IMR-90 (cell line): ENCODE measurements around the gene GRAMD1B. TPM values are rescaled to one million over a fixed set of nuclear protein-coding genes. Genes with fewer than 3 reads are reported as not detected.

Experiments
- ATAC-seq: fragments of 200-7000 bp; cut with Tn5 transposase; 2 replicates; pipeline ENCODE4 v1.9.1; 2020; ENCODE audit warnings: low read depth, mild to moderate bottlenecking, moderate library complexity
- BruUV-seq: library from RNA; stranded (reverse); fragments of 400-500 nt; replicated peaks from 2 replicates; lab custom pipeline; 2021; lab: Mats Ljungman, UMichigan
- CTCF ChIA-PET: fragments of 300-600 bp; formaldehyde crosslinking; extraction: SDS; loops from one replicate; lab custom pipeline; 2021; ENCODE audit warnings: antibody characterized with exemption; lab: Yijun Ruan, JAX
- POLR2A ChIA-PET: fragments of 300-600 bp; sonication (Branson Sonifier 250); formaldehyde crosslinking; loops from one replicate; lab custom pipeline; 2022; ENCODE audit warnings: antibody characterized with exemption; ENCODE audit not compliant: unreplicated experiment; lab: Charles Lee
- DNase-seq: peaks from one replicate; pipeline ENCODE4 v3.0.0; 2013
- H2AFZ ChIP-seq: replicated peaks from 2 replicates; pipeline ENCODE3; 2013; ENCODE audit warnings: low read length, mild to moderate bottlenecking; ENCODE audit not compliant: poor library complexity
- H2AK5ac ChIP-seq: 2 replicates; pipeline ENCODE4 v1.6.1; 2013; ENCODE audit warnings: low read depth, low read length, inconsistent platforms
- H2AK9ac ChIP-seq: replicated peaks from 2 replicates; pipeline ENCODE3; 2013; ENCODE audit warnings: mild to moderate bottlenecking, low read depth, low read length, moderate library complexity; ENCODE audit not compliant: poor library complexity
- H2BK120ac ChIP-seq: 2 replicates; pipeline ENCODE4 v1.6.1; 2013; ENCODE audit warnings: low read depth, low read length, inconsistent platforms
- H2BK15ac ChIP-seq: 3 replicates; pipeline ENCODE4 v1.6.1; 2013; ENCODE audit warnings: low read depth, low read length, inconsistent platforms
- H2BK20ac ChIP-seq: 2 replicates; pipeline ENCODE4 v1.6.1; 2013; ENCODE audit warnings: low read depth, mild to moderate bottlenecking, inconsistent platforms, low read length, moderate library complexity
- H2BK5ac ChIP-seq: 2 replicates; pipeline ENCODE4 v1.6.1; 2013; ENCODE audit warnings: mild to moderate bottlenecking, low read depth, low read length, inconsistent platforms; ENCODE audit not compliant: poor library complexity, severe bottlenecking
- H3K14ac ChIP-seq: replicated peaks from 2 replicates; pipeline ENCODE4 v1.6.1; 2013; ENCODE audit warnings: low read depth, low read length, inconsistent platforms
- H3K18ac ChIP-seq: 2 replicates; pipeline ENCODE4 v1.6.1; 2013; ENCODE audit warnings: low read depth, low read length, control low read depth
- H3K23ac ChIP-seq: 2 replicates; pipeline ENCODE4 v1.6.1; 2013; ENCODE audit warnings: low read depth, low read length, inconsistent platforms
- H3K27ac ChIP-seq: 2 replicates; pipeline ENCODE4 v1.5.1; 2013; ENCODE audit warnings: mild to moderate bottlenecking, control low read depth, low read length; ENCODE audit not compliant: insufficient read depth
- H3K27me3 ChIP-seq: 2 replicates; pipeline ENCODE4 v1.6.1; 2013; ENCODE audit warnings: low read length; ENCODE audit not compliant: control insufficient read depth, insufficient read depth
- H3K36me3 ChIP-seq: 2 replicates; pipeline ENCODE4 v1.6.1; 2013; ENCODE audit warnings: low read length, mixed read lengths; ENCODE audit not compliant: control insufficient read depth, insufficient read depth
- H3K4ac ChIP-seq: 2 replicates; pipeline ENCODE4 v1.6.1; 2013; ENCODE audit warnings: low read depth, low read length, inconsistent platforms
- H3K4me1 ChIP-seq: 2 replicates; pipeline ENCODE4 v1.6.1; 2013; ENCODE audit warnings: low read length, mixed read lengths; ENCODE audit not compliant: control insufficient read depth, insufficient read depth
- H3K4me2 ChIP-seq: 2 replicates; pipeline ENCODE4 v1.6.1; 2013; ENCODE audit warnings: low read depth, mild to moderate bottlenecking, control low read depth, low read length, moderate library complexity
- H3K4me3 ChIP-seq: 2 replicates; pipeline ENCODE4 v1.5.1; 2013; ENCODE audit warnings: low read depth, mild to moderate bottlenecking, control low read depth, low read length, moderate library complexity; ENCODE audit not compliant: insufficient read depth
- H3K56ac ChIP-seq: 2 replicates; pipeline ENCODE4 v1.6.1; 2013; ENCODE audit warnings: low read length, inconsistent platforms; ENCODE audit not compliant: insufficient read depth; ENCODE audit errors: extremely low read depth
- H3K79me1 ChIP-seq, 2 experiments: 2 replicates each; pipeline ENCODE4 v1.6.1; 2013; ENCODE audit warnings: low read length in 2 of 2, inconsistent platforms in 1 of 2, low read depth in 1 of 2
- H3K9ac ChIP-seq: 2 replicates; pipeline ENCODE4 v1.6.1; 2013; ENCODE audit warnings: low read depth, low read length, control low read depth
- H3K9me1 ChIP-seq: 2 replicates; pipeline ENCODE4 v1.6.1; 2013; ENCODE audit warnings: low read length, inconsistent platforms; ENCODE audit not compliant: insufficient read depth
- H3K9me3 ChIP-seq: 2 replicates; pipeline ENCODE4 v1.6.1; 2013; ENCODE audit warnings: low read length; ENCODE audit not compliant: control insufficient read depth, insufficient read depth
- H4K20me1 ChIP-seq: 2 replicates; pipeline ENCODE4 v1.6.1; 2013; ENCODE audit warnings: low read length, inconsistent platforms; ENCODE audit not compliant: insufficient read depth
- H4K5ac ChIP-seq: 2 replicates; pipeline ENCODE4 v1.6.1; 2013; ENCODE audit warnings: mild to moderate bottlenecking, low read depth, low read length, control low read depth
- H4K8ac ChIP-seq, 2 experiments: 2 replicates each; pipeline ENCODE4 v1.6.1; 2013; ENCODE audit warnings: low read depth in 2 of 2, low read length in 2 of 2, control low read depth in 1 of 2, inconsistent platforms in 1 of 2
- H4K91ac ChIP-seq: 2 replicates; pipeline ENCODE4 v1.6.1; 2013; ENCODE audit warnings: low read depth, low read length, inconsistent platforms; ENCODE audit not compliant: insufficient read depth
- BHLHE40 ChIP-seq: fragments of 150-350 bp; IDR thresholded peaks from 2 replicates; pipeline ENCODE4 v1.6.1; 2016; ENCODE audit warnings: mild to moderate bottlenecking, low read depth, low read length
- CEBPB ChIP-seq: IDR thresholded peaks from 2 replicates; pipeline ENCODE4 v1.6.1; 2012; ENCODE audit warnings: low read depth, low read length, improper control_type of control experiment
- CTCF ChIP-seq: conservative IDR thresholded peaks from 2 replicates; pipeline ENCODE4 v1.5.1; 2012; ENCODE audit warnings: mild to moderate bottlenecking, low read depth, low read length, improper control_type of control experiment
- MAFK ChIP-seq: IDR thresholded peaks from 2 replicates; pipeline ENCODE4 v1.6.1; 2012; ENCODE audit warnings: low read depth, low read length, improper control_type of control experiment
- MAZ ChIP-seq: IDR thresholded peaks from 2 replicates; pipeline ENCODE4 v1.6.1; 2012; ENCODE audit warnings: low read depth, mild to moderate bottlenecking, low read length, improper control_type of control experiment, moderate library complexity, borderline replicate concordance
- MXI1 ChIP-seq: IDR thresholded peaks from 2 replicates; pipeline ENCODE4 v1.6.1; 2012; ENCODE audit warnings: low read depth, mild to moderate bottlenecking, low read length, moderate library complexity, borderline replicate concordance
- POLR2A ChIP-seq: IDR thresholded peaks from 2 replicates; pipeline ENCODE4 v1.6.1; 2012; ENCODE audit warnings: mild to moderate bottlenecking, low read depth, low read length
- RAD21 ChIP-seq: IDR thresholded peaks from 2 replicates; pipeline ENCODE4 v1.6.1; 2012; ENCODE audit warnings: low read length, improper control_type of control experiment
- RFX5 ChIP-seq: IDR thresholded peaks from 2 replicates; pipeline ENCODE4 v1.8.0; 2012; ENCODE audit warnings: low read depth, mild to moderate bottlenecking, low read length, moderate library complexity
- WGBS, 2 experiments: methylation state at CpG; one replicate each; pipeline versions ENCODE4 v1.1.5 to v1.1.7; 2013; ENCODE audit warnings: missing lambda C conversion rate in 2 of 2; ENCODE audit not compliant: insufficient read length in 1 of 2; ENCODE audit errors: extremely low coverage in 2 of 2; 5-methylcytosine and 5-hydroxymethylcytosine counted together
- dilution Hi-C: fragments of 300-500 bp; cut with HindIII; formaldehyde crosslinking; loops from one replicate; pipeline ENCODE4 v1.14.3; 2018; ENCODE audit warnings: low sequenced_read_pairs; ENCODE audit not compliant: unreplicated experiment
- in situ Hi-C: fragments of 300-500 bp; cut with MboI; formaldehyde crosslinking; loops from 3 replicates; pipeline ENCODE4 v1.14.3; 2019; ENCODE audit warnings: low sequenced_read_pairs, inconsistent platforms, mixed read lengths
- intact Hi-C: fragments of 100-400 bp; cut with micrococcal nuclease; formaldehyde crosslinking; loops from 2 replicates; pipeline ENCODE4 v1.10.0; 2022
- polyA plus RNA-seq, 3 experiments: library from polyadenylated mRNA; depleted of rRNA; stranded (reverse); fragments of >200 nt; gene quantifications; 2 replicates each; pipeline ENCODE4 v1.2.3, GENCODE V29; 2012; ENCODE audit warnings: low replicate concordance in 1 of 3
- total RNA-seq: library from RNA; depleted of rRNA; stranded (reverse); fragments of >200 nt; gene quantifications from 2 replicates; pipeline ENCODE4 v1.2.3, GENCODE V29; 2012
- TF ChIP-seq, protein P1 (sequence below): fragments of 150-350 bp; IDR thresholded peaks from 2 replicates; pipeline ENCODE4 v1.6.1; 2017; ENCODE audit warnings: mild to moderate bottlenecking, antibody characterized with exemption, low read length, low read depth

Gene GRAMD1B
- total and polyA plus RNA-seq, 2 of the 4 experiments (the other 2 are of a cell fraction), result 7.1 to 7.2 TPM

- TF ChIP-seq, protein P1, sequence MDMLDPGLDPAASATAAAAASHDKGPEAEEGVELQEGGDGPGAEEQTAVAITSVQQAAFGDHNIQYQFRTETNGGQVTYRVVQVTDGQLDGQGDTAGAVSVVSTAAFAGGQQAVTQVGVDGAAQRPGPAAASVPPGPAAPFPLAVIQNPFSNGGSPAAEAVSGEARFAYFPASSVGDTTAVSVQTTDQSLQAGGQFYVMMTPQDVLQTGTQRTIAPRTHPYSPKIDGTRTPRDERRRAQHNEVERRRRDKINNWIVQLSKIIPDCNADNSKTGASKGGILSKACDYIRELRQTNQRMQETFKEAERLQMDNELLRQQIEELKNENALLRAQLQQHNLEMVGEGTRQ, result no peak
- TF ChIP-seq RAD21, result no peak
These were observed 79.9 kb downstream of the GRAMD1B start (continued) for GRCh38 chr11:123509737-123510578.

- intact Hi-C loops, result no loop called here
These were observed 80.5 kb downstream of the GRAMD1B start for GRCh38 chr11:123510579-123510905.

More at GRCh38 chr11:123510579-123510905, 80.5 kb downstream of the GRAMD1B start:
- Histone ChIP-seq H3K9me3 (no peaks in the 10 kb centered on the region), H3K4ac (no peak overlapping the region; the same call in 1 of the 2 replicates), H3K27me3 (no peaks in the 10 kb centered on the region), H2BK120ac (no peak overlapping the region), H2AK9ac (peak overlapping the region; percentile 74), H4K8ac (peak overlapping the region in 1 of 2 experiments; percentile 7; a peak in 1 of 4 replicates), H3K23ac (no peak overlapping the region), H2BK20ac (no peak overlapping the region), H3K14ac (no peak overlapping the region), H2AK5ac (no peak overlapping the region; the same call in 1 of the 2 replicates), H3K18ac (no peak overlapping the region), H4K20me1 (peaks cover 8% of the 10 kb centered on the region; the same call in 1 of the 2 replicates), H4K91ac (no peak overlapping the region), H3K4me3 (no peak overlapping the region), H2BK5ac (no peak overlapping the region), H3K9me1 (peaks cover 2% of the 10 kb centered on the region; the same call in 1 of the 2 replicates), H3K79me1 (peaks cover 0 to 30% of the 10 kb centered on the region in 2 experiments; a peak in 2 of 4 replicates), H3K36me3 (no peaks in the 10 kb centered on the region), H3K27ac (no peak overlapping the region), H3K9ac (no peak overlapping the region), H4K5ac (no peak overlapping the region), H3K4me2 (no peak overlapping the region), H3K56ac (no peak overlapping the region), H2BK15ac (no peak overlapping the region), H2AFZ (no peak overlapping the region), H3K4me1 (peaks cover 6% of the 10 kb centered on the region; the same call in 1 of the 2 replicates)
- ChIA-PET CTCF (interaction anchor here (1.2 kb wide), 1 partner anchor 49 kb away, joined by 6 read pairs; no protein-coding TSS in a partner anchor), POLR2A (no interaction called here)
- TF ChIP-seq BHLHE40 (no peak), MAZ (no peak), RFX5 (no peak), MAFK (no peak), CEBPB (no peak), CTCF (no peak), MXI1 (no peak), POLR2A (no peak)
- TF ChIP-seq, protein P1, result no peak
- in situ Hi-C loops, result loop anchor here (5.0 kb wide), 1 partner anchor 47 kb away; no protein-coding TSS in a partner anchor
- ATAC-seq, result no peak
- dilution Hi-C loops, result no loop called here
- BruUV-seq, result no TSS peak
- WGBS, 2 experiments, result no CpG with 5 or more reads among the region's 13 CpGs
- no peak for DNase-seq
